Right lobe of liver (tissue), 6 donors: ENCODE results near the gene FYN. TPM values are rescaled to one million over a fixed set of nuclear protein-coding genes. Genes with fewer than 3 reads are reported as not detected.

Source experiments
- ATAC-seq, 4 donors: fragments of 200-7000 bp; cut with Tn5 transposase; one replicate each; pipeline ENCODE4 v1.9.1; 2020; ENCODE audit warnings: mild to moderate bottlenecking in 4 of 4, moderate library complexity in 4 of 4
- DNase-seq, 3 donors: peaks; one replicate each; pipeline ENCODE4 v3.0.0-alpha.2; 2020
- H3K27ac ChIP-seq, 3 donors: fragments of 200-600 bp; one replicate each; pipeline ENCODE4 v1.8.0; 2022
- H3K27me3 ChIP-seq, 2 donors: fragments of 200-600 bp; one replicate each; pipeline ENCODE4 v1.8.0; 2022
- H3K36me3 ChIP-seq, 4 donors: fragments of 200-600 bp; sonication (generic) in 1 of 4; one replicate each; pipeline versions ENCODE4 v1.5.1 to v1.8.0; 2017 to 2022; ENCODE audit warnings: control low read depth in 1 of 4
- H3K4me1 ChIP-seq, 4 donors: fragments of 200-600 bp; sonication (generic) in 1 of 4; one replicate each; pipeline versions ENCODE4 v1.5.1 to v1.8.0; 2017 to 2022; ENCODE audit warnings: control low read depth in 1 of 4
- H3K4me3 ChIP-seq, 3 donors: fragments of 200-600 bp; one replicate each; pipeline ENCODE4 v1.8.0; 2022
- H3K9me3 ChIP-seq, 4 donors: fragments of 200-600 bp; sonication (generic) in 1 of 4; one replicate each; pipeline versions ENCODE4 v1.5.1 to v1.8.0; 2017 to 2022; ENCODE audit warnings: control low read depth in 1 of 4
- POLR2A ChIP-seq: fragments of 450-650 bp; IDR thresholded peaks from one replicate; pipeline ENCODE4 v1.6.1; 2017; ENCODE audit warnings: antibody characterized with exemption, mild to moderate bottlenecking
- WGBS: methylation state at CpG from one replicate; pipeline ENCODE4 v1.1.6; 2018; ENCODE audit warnings: low coverage, low lambda C conversion rate; ENCODE audit not compliant: insufficient coverage; ENCODE audit errors: missing lambda C conversion rate; 5-methylcytosine and 5-hydroxymethylcytosine counted together
- intact Hi-C, 2 donors: fragments of 100-400 bp; cut with DNase I; formaldehyde crosslinking; loops; one replicate each; pipeline versions ENCODE4 v1.11.2 to v1.14.1; 2022
- total RNA-seq, 6 experiments: library from RNA; depleted of rRNA in 2 of 6; stranded (reverse); fragments of >200 nt in 2 of 6; fragmentation: NEBNext Ultra II Directional in 3 of 6; extraction: Animal tissue kit (Norgen Biotek cat#: 25700) in 3 of 6; gene quantifications; one replicate each; pipeline versions ENCODE4 v1.1.0 to v1.2.4, GENCODE V29; 2016 to 2023
- TF ChIP-seq, protein P1 (sequence below), 4 donors: fragments of 200-600 bp in 3 of 4; fragments of 450-650 bp in 1 of 4; IDR thresholded peaks; one replicate each; pipeline versions ENCODE4 v1.5.1 to v1.8.0; 2016 to 2022; ENCODE audit warnings: antibody characterized with exemption in 4 of 4, mild to moderate bottlenecking in 2 of 4
- donor health status: DM: no; HTN: yes; CAD: no.
- donor health status: DM: no; HTN: no; CAD: no.
- donor health status: DM: no; HTN: no; CAD: no.
- donor health status: DM: no; HTN: yes; CAD: no.
- donor health status: DM: no; HTN: yes; CAD: no.

FYN gene
- total RNA-seq, 6 experiments from 2014 or later: 16.8 to 33.7 (median 23.5) TPM

DNA sequence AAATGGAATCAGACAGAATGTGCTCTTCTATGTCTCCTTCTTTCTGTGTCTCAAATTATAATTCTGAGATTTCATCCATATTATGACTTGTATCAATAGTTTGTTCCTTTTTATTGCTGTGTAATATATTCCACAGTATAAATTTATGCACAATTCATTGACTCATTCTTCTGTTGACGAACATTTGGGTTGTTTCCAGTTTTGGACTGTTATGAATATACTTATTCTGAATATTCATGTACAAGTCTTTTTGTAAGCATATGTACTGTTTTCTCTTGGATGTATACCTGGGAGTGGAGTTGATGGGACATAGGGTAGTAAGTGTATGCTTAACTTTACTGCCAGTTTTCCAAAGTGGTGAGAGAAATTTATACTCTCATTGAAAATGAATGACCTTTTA is 239.4 kb downstream of the FYN start:
- TF ChIP-seq POLR2A: no peak
- TF ChIP-seq, protein P1, sequence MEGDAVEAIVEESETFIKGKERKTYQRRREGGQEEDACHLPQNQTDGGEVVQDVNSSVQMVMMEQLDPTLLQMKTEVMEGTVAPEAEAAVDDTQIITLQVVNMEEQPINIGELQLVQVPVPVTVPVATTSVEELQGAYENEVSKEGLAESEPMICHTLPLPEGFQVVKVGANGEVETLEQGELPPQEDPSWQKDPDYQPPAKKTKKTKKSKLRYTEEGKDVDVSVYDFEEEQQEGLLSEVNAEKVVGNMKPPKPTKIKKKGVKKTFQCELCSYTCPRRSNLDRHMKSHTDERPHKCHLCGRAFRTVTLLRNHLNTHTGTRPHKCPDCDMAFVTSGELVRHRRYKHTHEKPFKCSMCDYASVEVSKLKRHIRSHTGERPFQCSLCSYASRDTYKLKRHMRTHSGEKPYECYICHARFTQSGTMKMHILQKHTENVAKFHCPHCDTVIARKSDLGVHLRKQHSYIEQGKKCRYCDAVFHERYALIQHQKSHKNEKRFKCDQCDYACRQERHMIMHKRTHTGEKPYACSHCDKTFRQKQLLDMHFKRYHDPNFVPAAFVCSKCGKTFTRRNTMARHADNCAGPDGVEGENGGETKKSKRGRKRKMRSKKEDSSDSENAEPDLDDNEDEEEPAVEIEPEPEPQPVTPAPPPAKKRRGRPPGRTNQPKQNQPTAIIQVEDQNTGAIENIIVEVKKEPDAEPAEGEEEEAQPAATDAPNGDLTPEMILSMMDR (IDR thresholded peaks at IDR 0.05): no peak

DNA sequence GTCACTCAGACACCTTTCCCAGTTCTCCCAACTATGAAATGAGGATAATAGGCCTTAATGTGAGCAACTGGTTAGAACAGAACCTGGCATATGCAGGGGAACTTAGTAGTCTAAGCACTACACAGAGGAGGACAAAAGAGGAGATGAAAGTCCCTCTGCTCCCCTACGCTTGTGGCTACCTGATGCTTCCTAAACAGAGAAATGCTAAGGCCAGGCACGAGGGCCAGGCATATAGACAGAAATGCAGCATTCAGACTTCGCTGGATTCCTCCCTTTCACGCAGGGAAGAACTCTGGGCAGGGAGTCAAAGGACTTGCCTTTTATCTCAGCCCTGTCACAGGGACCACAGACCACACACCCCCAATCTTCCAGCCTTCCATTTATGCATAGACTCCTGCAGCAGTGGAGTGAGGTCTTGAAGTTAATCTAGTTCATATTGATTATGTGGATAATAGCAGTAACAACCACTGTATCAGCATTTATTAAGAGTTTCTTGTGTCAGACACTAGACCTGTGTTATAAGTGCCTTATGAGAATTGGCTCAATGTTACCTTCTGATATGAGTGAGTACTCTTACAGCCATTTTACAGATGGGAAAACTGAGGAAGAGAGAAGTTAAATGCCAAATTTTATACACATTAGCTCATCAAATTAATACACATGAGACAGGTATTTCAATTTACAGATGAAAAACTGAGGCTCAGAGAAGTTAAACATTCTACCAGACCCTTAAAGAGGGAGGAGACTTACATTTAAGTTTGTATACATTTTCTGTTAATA is 240.6 kb downstream of the FYN start:
- H3K27ac ChIP-seq: no peak overlapping the region
- intact Hi-C loops: no loop called here
- WGBS: 90% methylated on average over 4 of the region's 4 CpGs

More for the DNA sequence above, 239.4 kb downstream of the FYN start:
- no peak for ATAC-seq
- Histone ChIP-seq H3K27me3 (no peaks in the 10 kb centered on the region), H3K27ac (no peak overlapping the region), H3K4me1 (no peaks in the 10 kb centered on the region), H3K4me3 (no peak overlapping the region), H3K9me3 (no peaks in the 10 kb centered on the region), H3K36me3 (no peaks in the 10 kb centered on the region)
- DNase-seq: no peak
- 62% methylated on average over 1 of the region's 1 CpG for WGBS
- intact Hi-C loops: no loop called here

DNA sequence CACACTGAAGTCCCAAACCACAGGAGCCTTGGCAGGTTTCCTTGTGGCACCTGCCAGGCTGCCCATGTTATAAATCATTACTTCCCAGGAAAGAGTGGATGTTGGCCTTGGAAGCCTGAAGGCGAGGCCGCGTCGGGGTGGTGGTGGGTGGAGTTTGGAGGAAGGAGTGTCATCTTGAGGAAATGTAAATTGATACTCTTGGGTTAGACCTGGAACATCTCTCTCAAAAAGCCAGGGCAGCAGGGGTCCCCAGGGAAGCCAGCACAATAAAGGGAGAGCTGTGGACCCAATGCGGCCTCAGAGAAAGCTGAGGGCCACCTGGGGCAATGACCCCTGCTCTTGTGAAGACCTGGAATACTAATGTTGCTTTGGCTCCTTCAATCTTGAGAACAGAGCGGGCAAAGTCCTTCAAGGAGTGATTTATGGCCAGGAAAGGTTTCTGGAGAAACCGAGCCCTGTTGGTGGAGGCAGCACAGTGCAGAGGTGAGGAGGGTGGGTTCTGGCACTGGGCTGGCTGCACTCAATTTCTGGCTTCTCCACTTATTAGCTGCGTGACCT is 241.3 kb downstream of the FYN start:
- TF ChIP-seq, protein P1 (IDR thresholded peaks at IDR 0.05): no peak
- no peak for TF ChIP-seq POLR2A

More for the DNA sequence above, 240.6 kb downstream of the FYN start:
- DNase-seq (no peak), ATAC-seq (no peak)
- H3K4me1 ChIP-seq: no peaks in the 10 kb centered on the region
- no peaks in the 10 kb centered on the region for H3K36me3 ChIP-seq
- H3K4me3 ChIP-seq: no peak overlapping the region
- no peaks in the 10 kb centered on the region for H3K27me3 ChIP-seq
- TF ChIP-seq POLR2A: no peak
- TF ChIP-seq, protein P1 (IDR thresholded peaks at IDR 0.05): no peak
- no peaks in the 10 kb centered on the region for H3K9me3 ChIP-seq

DNA sequence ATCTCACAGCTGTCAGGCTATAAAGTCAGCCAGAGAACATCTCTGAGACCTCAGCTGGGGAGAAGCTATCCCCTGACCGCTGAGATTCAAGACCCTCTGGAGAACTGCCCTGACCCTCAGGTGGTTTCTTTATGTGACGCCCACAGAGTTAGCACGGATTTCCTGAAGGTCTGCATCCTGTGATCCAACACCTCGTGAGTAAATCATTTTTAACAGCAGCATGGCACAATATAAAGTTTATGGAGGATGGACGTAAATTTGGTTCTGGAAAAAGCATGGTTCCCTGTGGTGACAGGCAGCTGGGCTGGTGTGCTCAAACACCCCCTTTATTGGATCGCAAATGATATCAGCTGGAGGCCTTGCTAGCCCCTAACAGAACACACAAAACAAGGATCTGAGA is 242.2 kb downstream of the FYN start:
- DNase-seq: no peak
- WGBS: 63% methylated on average over 5 of the region's 6 CpGs

More for the DNA sequence above, 241.3 kb downstream of the FYN start:
- H3K27me3 ChIP-seq: no peaks in the 10 kb centered on the region
- no peak overlapping the region for H3K27ac ChIP-seq
- DNase-seq (no peak), ATAC-seq (no peak)
- no peaks in the 10 kb centered on the region for H3K36me3 ChIP-seq
- intact Hi-C loops: no loop called here
- 39% methylated on average over 5 of the region's 8 CpGs for WGBS
- H3K4me3 ChIP-seq: no peak overlapping the region
- no peaks in the 10 kb centered on the region for H3K9me3 ChIP-seq
- no peaks in the 10 kb centered on the region for H3K4me1 ChIP-seq

More for the DNA sequence above, 242.2 kb downstream of the FYN start:
- ATAC-seq: no peak
- TF ChIP-seq, protein P1 (IDR thresholded peaks at IDR 0.05): no peak
- no peak for TF ChIP-seq POLR2A
- H3K4me1 ChIP-seq: no peaks in the 10 kb centered on the region
- H3K4me3 ChIP-seq: no peak overlapping the region
- H3K36me3 ChIP-seq: no peaks in the 10 kb centered on the region
- H3K27me3 ChIP-seq: no peaks in the 10 kb centered on the region
- H3K9me3 ChIP-seq: no peaks in the 10 kb centered on the region
- H3K27ac ChIP-seq: no peak overlapping the region
- intact Hi-C loops: no loop called here
